ENCODE data around the gene NXN. TPM values are rescaled to one million over a fixed set of nuclear protein-coding genes. Genes with fewer than 3 reads are reported as not detected.

The NXN gene
- total RNA-seq, 1 donor from 2014 or later, result 53.1 TPM

- no peak for DNase-seq (ENCODE audit: low spot score, unreplicated experiment)
- no peak overlapping the region for H3K27ac Mint-ChIP-seq
- H3K9me3 Mint-ChIP-seq (ENCODE audit: low read depth), result no peaks in the 10 kb centered on the region
- no peaks in the 10 kb centered on the region for H3K4me1 Mint-ChIP-seq (ENCODE audit: low read depth)
- H3K27me3 Mint-ChIP-seq, result no peaks in the 10 kb centered on the region
- TF ChIP-seq CTCF (IDR thresholded peaks at IDR 0.05; ENCODE audit: unreplicated experiment), result no peak
- no peak overlapping the region for H3K4me3 Mint-ChIP-seq (ENCODE audit: low read depth)
- peaks cover 3% of the 10 kb centered on the region for H3K36me3 Mint-ChIP-seq (ENCODE audit: insufficient read depth)
These were observed 42.9 kb upstream of the NXN start for GRCh38 chr17:1022278-1023024.

GRCh38 chr17:1021147-1021546, 41.6 kb upstream of the NXN start:
- peaks cover 3% of the 10 kb centered on the region for H3K36me3 Mint-ChIP-seq (ENCODE audit: insufficient read depth)
- H3K9me3 Mint-ChIP-seq (ENCODE audit: low read depth), result no peaks in the 10 kb centered on the region
- H3K4me1 Mint-ChIP-seq (ENCODE audit: low read depth), result no peaks in the 10 kb centered on the region
- no peak overlapping the region for H3K27ac Mint-ChIP-seq
- H3K27me3 Mint-ChIP-seq, result no peaks in the 10 kb centered on the region
- H3K4me3 Mint-ChIP-seq (ENCODE audit: low read depth), result no peak overlapping the region
- DNase-seq (ENCODE audit: low spot score, unreplicated experiment), result no peak
- no peak for TF ChIP-seq CTCF (IDR thresholded peaks at IDR 0.05; ENCODE audit: unreplicated experiment)

GRCh38 chr17:1019451-1019850, 39.9 kb upstream of the NXN start:
- H3K27ac Mint-ChIP-seq, result peak overlapping the region; percentile 67
- H3K4me3 Mint-ChIP-seq (ENCODE audit: low read depth), result no peak overlapping the region
- no peak for DNase-seq (ENCODE audit: low spot score, unreplicated experiment)
- peaks cover 1% of the 10 kb centered on the region for H3K36me3 Mint-ChIP-seq (ENCODE audit: insufficient read depth)
- no peaks in the 10 kb centered on the region for H3K9me3 Mint-ChIP-seq (ENCODE audit: low read depth)
- H3K4me1 Mint-ChIP-seq (ENCODE audit: low read depth), result no peaks in the 10 kb centered on the region
- no peaks in the 10 kb centered on the region for H3K27me3 Mint-ChIP-seq
- no peak for TF ChIP-seq CTCF (IDR thresholded peaks at IDR 0.05; ENCODE audit: unreplicated experiment)

- Mint-ChIP-seq H3K36me3 (ENCODE audit: insufficient read depth) (peaks cover 1% of the 10 kb centered on the region), H3K27ac (no peak overlapping the region), H3K4me1 (ENCODE audit: low read depth) (no peaks in the 10 kb centered on the region), H3K27me3 (no peaks in the 10 kb centered on the region), H3K9me3 (ENCODE audit: low read depth) (no peaks in the 10 kb centered on the region), H3K4me3 (ENCODE audit: low read depth) (no peak overlapping the region)
- TF ChIP-seq CTCF (IDR thresholded peaks at IDR 0.05; ENCODE audit: unreplicated experiment), result no peak
- no peak for DNase-seq (ENCODE audit: low spot score, unreplicated experiment)
These were observed 39.0 kb upstream of the NXN start for GRCh38 chr17:1018547-1018946.

- H3K9me3 Mint-ChIP-seq (ENCODE audit: low read depth), result no peaks in the 10 kb centered on the region
- H3K27me3 Mint-ChIP-seq, result no peaks in the 10 kb centered on the region
- no peak for TF ChIP-seq CTCF (IDR thresholded peaks at IDR 0.05; ENCODE audit: unreplicated experiment)
- no peaks in the 10 kb centered on the region for H3K4me1 Mint-ChIP-seq (ENCODE audit: low read depth)
- DNase-seq (ENCODE audit: low spot score, unreplicated experiment), result no peak
- H3K36me3 Mint-ChIP-seq (ENCODE audit: insufficient read depth), result peaks cover 1% of the 10 kb centered on the region
- H3K4me3 Mint-ChIP-seq (ENCODE audit: low read depth), result no peak overlapping the region
- H3K27ac Mint-ChIP-seq, result no peak overlapping the region
These were observed 34.1 kb upstream of the NXN start for GRCh38 chr17:1013729-1014090.

All from progenitor cell of endocrine pancreas (in vitro differentiated cells).